HG03442 (cell line): ENCODE data around the gene ARMCX1.
"Not testable (repeated sequence)": the region's sequence is repeated elsewhere in the genome, so short reads cannot be mapped to it uniquely, and the experiment has no call there.

Source experiments
- ATAC-seq: cut with Tn5 transposase; IDR thresholded peaks from one replicate; pipeline ENCODE4 v1.9.1; 2021; ENCODE audit warnings: mild to moderate bottlenecking, moderate library complexity; ENCODE audit not compliant: unreplicated experiment

Gene ARMCX1

DNA sequence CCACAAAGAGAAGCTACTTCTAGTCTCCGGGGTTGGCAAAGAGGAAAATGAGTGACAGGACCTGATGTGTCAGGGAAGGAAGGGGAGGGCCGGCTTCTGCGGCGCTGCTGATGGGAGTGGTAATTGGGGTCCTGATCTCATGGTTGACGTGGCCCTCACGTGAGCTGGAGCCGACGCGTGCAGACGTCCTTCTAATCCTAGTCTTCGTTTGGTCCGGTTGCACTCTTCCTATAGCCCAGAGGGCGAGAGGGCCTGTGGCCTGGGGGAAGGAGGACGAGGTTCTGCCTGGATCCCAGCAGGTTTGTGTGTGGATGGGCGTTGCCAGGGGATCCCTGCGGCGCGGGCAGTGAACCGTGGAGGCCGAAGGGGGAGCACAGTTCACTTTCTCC is at the start of gene ARMCX1:
ARMCX1 (plus strand) TSS at position 186 of the 389 bp plus-strand sequence. CDS start 2,384 bp downstream, outside the sequence.
- ATAC-seq = no peak

DNA sequence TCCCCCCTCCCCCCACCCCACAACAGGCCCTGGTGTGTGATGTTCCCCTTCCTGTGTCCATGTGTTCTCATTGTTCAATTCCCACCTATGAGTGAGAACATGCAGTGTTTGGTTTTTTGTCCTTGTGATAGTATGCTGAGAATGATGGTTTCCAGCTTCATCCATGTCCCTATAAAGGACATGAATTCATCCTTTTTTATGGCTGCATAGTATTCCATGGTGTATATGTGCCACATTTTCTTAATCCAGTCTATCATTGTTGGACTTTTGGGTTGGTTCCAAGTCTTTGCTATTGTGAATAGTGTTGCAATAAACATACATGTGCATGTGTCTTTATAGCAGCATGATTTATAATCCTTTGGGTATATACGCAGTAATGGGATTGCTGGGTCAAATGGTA is 47.4 kb upstream of the ARMCX1 start:
- not testable (repeated sequence) for ATAC-seq

DNA sequence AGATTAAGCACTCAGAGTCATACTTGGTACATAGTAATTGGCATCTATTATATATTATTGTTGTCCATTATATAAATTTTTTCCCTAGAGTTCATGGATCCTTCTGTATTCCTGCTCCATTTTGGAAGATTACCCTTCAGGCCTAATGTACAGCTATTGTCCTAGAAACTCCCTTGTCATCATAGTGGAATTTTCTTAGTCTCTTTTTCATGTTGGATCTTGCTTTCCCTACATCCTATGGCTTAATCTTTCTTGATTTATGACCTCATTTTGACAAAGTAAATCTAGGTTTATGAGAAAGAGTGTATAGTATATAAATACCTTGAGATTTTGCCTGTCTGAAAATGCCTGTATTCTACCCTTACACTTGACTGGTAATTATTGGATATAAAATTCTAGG is 43.0 kb upstream of the ARMCX1 start:
- ATAC-seq = no peak

DNA sequence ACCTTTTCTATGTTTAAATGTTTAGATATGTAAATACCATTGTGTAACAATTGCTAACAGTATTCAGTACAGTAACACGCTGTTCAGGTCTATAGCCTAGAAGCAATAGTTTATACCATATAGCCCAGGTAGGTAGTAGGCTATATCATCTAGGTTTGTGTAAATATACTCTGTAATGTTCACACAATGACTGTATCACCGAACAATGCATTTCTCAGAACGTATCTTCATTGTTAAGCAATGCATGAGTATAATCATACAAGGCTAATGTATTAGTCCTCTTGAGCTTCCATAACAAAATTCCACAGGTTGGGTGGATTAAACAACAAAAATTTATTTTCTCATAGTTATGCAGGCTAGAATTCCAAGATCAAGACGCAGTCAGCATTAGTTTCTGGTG is 42.4 kb upstream of the ARMCX1 start:
- ATAC-seq = no peak

DNA sequence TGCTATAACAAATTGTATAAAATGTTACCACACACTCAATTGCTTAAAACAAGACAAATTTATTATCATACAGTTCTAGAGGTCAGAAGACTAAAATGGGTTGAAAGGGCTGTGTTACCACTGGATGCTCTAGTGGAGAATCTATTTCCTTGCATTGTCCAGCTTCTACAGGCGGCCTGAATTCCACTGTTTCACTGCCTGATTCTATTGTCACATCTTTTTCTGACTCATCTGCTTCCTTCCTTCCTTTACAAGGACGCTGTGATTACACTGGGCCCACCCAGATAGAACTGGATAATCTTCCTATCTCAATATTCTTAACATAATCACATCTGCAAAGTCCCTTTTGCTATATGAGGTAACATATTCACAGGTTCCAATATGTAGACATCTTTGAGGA is 19.4 kb upstream of the ARMCX1 start:
- no peak for ATAC-seq

DNA sequence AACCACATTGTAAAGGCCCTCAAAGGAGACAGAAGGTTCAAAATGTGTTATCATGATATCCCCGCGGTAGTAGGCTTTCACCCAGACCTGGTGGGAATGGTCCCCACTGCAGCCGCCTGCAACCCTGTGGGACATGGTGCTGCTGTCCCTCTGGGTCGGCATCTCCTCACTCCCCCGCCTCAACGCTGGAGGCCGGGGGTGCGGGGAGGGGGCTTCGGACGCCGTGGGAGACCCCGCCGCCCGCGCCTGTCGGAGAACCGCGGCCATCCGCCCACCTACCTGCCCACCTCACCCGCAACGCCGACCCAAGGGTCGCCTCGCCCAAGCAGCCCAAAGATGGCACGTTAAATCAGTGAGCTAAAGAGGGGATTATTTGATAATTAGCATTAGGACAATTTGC is 11.2 kb upstream of the ARMCX1 start:
- no peak for ATAC-seq

DNA sequence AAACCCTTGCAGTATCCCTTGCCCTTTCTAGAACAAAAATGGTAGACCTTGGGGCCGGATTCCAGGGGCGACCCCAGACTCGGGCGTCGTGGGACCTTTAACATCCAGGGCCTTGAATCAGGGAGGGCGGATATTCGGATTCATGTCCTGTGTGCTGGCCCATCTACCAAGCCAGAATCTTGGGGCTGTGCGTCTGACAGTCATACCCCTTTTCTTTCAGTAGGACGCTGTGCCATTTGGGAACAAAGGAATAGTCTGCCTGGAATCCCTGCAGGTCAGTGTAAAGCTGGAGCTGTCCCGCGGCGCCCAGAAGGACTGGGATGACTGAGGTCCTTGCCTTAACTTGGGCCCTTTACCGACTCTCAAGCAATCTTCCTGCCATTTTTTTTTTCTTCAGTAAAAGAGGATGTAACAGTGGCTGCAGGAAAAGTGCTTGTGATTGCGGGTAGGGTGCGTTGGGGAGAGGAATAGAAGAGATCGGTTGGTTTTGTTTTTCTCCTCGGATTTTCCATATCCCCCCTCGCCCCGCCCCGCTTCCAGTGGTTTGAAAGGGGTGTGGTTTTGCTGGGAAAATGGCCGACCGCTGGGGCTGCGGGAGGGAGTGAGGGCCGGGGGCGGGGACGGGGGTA is 518 bp downstream of the ARMCX1 start:
- ATAC-seq = no peak

DNA sequence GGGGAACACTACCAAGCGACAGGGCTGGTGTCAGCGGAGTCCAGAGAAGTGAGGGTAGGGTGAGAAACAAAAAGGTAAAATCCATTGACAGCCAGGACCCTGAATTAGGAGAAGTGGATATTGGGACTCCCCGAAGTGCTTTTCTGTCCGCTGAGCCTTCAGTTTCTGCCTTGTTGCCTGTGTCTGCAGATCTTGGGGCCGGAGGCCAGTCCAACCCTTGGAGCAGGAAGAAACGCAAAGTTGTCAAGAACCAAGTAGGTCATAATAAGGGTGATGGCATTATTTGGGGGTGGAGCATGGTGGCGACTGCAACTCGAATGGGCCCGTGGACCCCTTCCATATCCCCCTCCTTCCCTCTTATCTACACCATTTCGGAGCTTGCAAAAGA is 1.0 kb downstream of the ARMCX1 start:
- no peak for ATAC-seq

DNA sequence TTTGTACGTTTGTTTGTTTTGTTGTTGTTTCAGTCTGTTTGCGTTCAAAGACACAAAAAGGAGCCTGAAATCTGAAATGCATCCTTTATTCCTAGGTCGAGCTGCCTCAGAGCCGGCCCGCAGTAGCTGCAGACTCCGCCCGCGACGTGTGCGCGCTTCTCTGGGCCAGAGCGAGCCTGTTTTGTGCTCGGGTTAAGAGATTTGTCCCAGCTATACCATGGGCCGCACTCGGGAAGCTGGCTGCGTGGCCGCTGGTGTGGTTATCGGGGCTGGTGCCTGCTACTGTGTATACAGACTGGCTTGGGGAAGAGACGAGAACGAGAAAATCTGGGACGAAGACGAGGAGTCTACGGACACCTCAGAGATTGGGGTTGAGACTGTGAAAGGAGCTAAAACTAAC is 2.4 kb downstream of the ARMCX1 start:
- ATAC-seq = no peak

DNA sequence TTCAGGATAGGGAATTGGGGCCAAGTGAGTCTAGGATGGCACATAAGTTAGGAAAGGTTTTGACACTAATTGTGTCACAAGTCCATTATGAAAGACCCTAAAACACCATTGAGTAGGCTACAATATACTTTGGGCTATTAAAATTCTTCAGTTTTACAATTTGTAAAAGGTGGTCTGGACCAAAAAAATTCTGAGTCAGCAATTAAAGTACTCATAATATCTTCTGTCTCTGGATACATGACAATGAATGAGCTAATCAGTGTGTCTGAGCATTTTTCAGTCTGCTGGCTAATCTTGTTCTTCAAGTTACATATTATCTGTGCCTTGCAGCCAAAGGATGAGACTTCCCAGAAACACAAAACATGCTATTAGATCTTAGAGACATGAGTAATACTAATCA is 14.3 kb downstream of the ARMCX1 start:
- ATAC-seq = no peak

DNA sequence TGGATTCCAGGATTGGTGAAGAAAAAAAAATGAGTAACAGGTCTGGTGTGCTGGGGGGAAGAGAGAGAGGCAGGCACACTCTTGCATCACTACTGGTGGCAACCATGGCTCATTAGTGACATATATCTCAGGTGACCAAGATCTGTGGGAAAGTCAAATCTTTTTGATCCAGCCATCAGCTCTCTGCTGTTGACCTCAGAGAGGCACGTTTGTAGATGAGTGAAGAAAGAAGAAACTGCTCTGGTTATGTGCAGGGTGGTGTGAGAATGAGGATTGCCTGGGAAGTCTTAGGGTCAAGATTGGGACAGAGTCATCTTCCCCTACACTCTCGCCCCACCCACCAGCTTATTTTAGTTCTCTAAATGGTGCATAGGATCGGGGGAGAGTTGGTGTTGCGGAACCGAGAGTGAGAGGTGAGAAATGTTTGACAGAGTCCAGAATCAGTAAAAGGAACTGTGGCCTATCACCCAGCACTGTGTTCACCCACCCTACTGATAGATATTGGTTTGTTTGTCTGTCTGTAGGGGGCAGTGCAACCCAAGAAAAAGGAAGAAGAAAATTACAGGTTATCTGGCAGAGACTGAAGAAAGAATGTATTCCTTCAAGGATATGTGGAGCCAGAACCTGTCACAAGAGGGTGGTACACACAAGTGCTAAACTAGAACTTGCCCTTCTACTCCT is 45.5 kb downstream of the ARMCX1 start:
- ATAC-seq = peak; percentile 99

DNA sequence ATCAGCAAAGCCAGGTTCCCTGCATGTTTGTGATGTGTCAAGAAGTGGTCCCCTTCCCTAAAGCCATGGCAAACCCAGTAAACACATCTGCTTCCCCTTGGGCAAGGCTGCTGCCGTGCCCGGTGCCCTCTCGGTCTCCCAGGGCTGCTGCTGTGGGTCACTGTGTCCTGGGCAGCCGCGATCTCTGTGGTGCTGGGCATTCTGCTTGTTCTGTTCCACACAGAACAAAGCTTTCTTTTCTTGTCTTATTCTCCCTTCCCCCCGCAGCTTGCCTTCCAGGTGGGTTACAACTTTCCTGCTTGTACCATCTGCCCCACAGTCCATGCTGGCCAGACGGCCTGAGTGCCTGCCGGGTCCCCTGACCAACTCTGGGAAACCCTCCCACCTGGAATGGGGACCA is 49.2 kb downstream of the ARMCX1 start:
- ATAC-seq = not testable (repeated sequence)

DNA sequence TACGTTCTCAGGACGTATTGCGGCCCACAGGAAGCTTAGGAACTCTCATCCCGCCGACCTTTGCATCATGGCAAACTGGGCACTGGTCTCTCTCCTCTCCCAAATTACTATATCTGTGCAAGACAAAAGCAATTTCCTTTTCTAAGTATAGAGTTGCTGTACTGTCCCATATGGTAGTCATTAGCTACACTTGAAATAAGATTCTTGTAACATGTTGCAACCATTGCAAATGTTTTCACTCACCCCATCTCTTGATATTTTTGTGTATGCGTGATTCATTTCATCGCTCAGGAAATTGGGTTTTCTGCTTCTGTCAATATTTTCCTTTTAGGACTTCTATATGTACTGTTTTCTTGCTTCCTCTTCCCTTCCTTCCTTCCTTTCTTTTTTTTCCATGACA is 51.7 kb downstream of the ARMCX1 start:
- no peak for ATAC-seq
